NCI-H2227 treated with DMSO at 0.1 percent for 48 hours (cell line): ENCODE data around the gene DLX5.
A peak's percentile ranks its signal among the peaks of the same experiment; 100 is the strongest.

ENCODE experiments used
- DNase-seq: peaks from one replicate; lab custom pipeline; 2025; lab: John Stamatoyannopoulos, UW

The DLX5 gene

GRCh38 chr7:97005183-97006054 is 19.2 kb downstream of the DLX5 start, which contains the start of gene DLX6:
TSS of gene DLX6 (plus strand) at chr7:97005553. CDS start at chr7:97005978, 425 bp downstream.
- DNase-seq: peak; percentile 92

- DNase-seq: no peak
Measured at GRCh38 chr7:97004247-97005182, 20.1 kb downstream of the DLX5 start.

GRCh38 chr7:97003262-97004246 is 21.1 kb downstream of the DLX5 start:
- DNase-seq: peak; percentile 58

- DNase-seq: no peak
Measured at GRCh38 chr7:97002555-97003261, 21.9 kb downstream of the DLX5 start.

GRCh38 chr7:97001656-97002554 is 22.7 kb downstream of the DLX5 start:
- no peak for DNase-seq

GRCh38 chr7:97001221-97001620 is 23.4 kb downstream of the DLX5 start:
- no peak for DNase-seq

GRCh38 chr7:96998744-96999143 is 25.9 kb downstream of the DLX5 start:
- DNase-seq: no peak

GRCh38 chr7:96998333-96998732 is 26.3 kb downstream of the DLX5 start:
- DNase-seq: no peak

GRCh38 chr7:96997512-96998032 is 27.1 kb downstream of the DLX5 start:
- DNase-seq: no peak

- no peak for DNase-seq
Measured at GRCh38 chr7:96996958-96997511, 27.6 kb downstream of the DLX5 start.

GRCh38 chr7:96996111-96996957 is 28.3 kb downstream of the DLX5 start:
- DNase-seq: peak; percentile 14

- DNase-seq: no peak
Measured at GRCh38 chr7:96995406-96996110, 29.1 kb downstream of the DLX5 start.

- no peak for DNase-seq
Measured at GRCh38 chr7:96993980-96994379, 30.7 kb downstream of the DLX5 start.

GRCh38 chr7:96993094-96993865 is 31.4 kb downstream of the DLX5 start:
- DNase-seq: no peak

GRCh38 chr7:96992192-96993005 is 32.2 kb downstream of the DLX5 start:
- no peak for DNase-seq
